ENCODE results near the gene BLACAT1.

The BLACAT1 gene

GRCh38 chr1:205473475-205473874 is 17.6 kb upstream of the BLACAT1 start:
- Histone ChIP-seq H3K27ac (ENCODE audit: low read depth, low read length) (no peak overlapping the region), H3K9ac (ENCODE audit: low read length) (no peak overlapping the region), H3K27me3 (ENCODE audit: control insufficient read depth, insufficient read depth, low read length) (no peaks in the 10 kb centered on the region), H3K9me3 (ENCODE audit: control insufficient read depth, insufficient read depth, low read depth, low read length) (peaks cover 16% of the 10 kb centered on the region), H3K4me3 (ENCODE audit: low read depth, low read length) (no peak overlapping the region), H3K4me1 (ENCODE audit: control insufficient read depth, insufficient read depth, low read length) (peaks cover 28% of the 10 kb centered on the region), H3K36me3 (ENCODE audit: control insufficient read depth, insufficient read depth, low read length) (no peaks in the 10 kb centered on the region)

GRCh38 chr1:205472737-205473441 is 17.0 kb upstream of the BLACAT1 start:
- Histone ChIP-seq H3K9me3 (ENCODE audit: control insufficient read depth, insufficient read depth, low read depth, low read length) (peaks cover 16% of the 10 kb centered on the region), H3K27me3 (ENCODE audit: control insufficient read depth, insufficient read depth, low read length) (no peaks in the 10 kb centered on the region), H3K36me3 (ENCODE audit: control insufficient read depth, insufficient read depth, low read length) (no peaks in the 10 kb centered on the region), H3K27ac (ENCODE audit: low read depth, low read length) (no peak overlapping the region), H3K4me3 (ENCODE audit: low read depth, low read length) (no peak overlapping the region), H3K9ac (ENCODE audit: low read length) (no peak overlapping the region), H3K4me1 (ENCODE audit: control insufficient read depth, insufficient read depth, low read length) (peaks cover 26% of the 10 kb centered on the region)

DNA sequence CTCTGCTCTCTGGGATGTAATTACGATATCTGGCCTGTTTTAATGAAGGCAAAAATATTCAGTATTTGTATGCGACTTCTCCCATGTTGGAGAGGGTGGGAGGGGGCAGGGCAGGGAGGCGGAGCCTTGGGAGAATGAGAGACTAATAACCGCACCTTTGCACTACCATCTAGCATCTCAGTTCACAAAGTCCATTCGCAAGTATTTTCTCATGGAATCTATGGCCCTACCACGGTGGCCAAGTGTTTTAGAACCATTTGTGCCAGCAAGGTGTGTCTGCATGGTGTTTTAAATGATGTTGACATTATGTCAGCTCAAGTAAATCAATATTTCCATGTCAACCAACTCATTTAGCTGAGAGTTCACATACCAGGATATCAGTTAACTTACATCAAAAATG is 14.3 kb upstream of the BLACAT1 start:
- Histone ChIP-seq H3K27me3 (ENCODE audit: control insufficient read depth, insufficient read depth, low read length) (no peaks in the 10 kb centered on the region), H3K36me3 (ENCODE audit: control insufficient read depth, insufficient read depth, low read length) (no peaks in the 10 kb centered on the region), H3K4me1 (ENCODE audit: control insufficient read depth, insufficient read depth, low read length) (peaks cover 20% of the 10 kb centered on the region), H3K27ac (ENCODE audit: low read depth, low read length) (no peak overlapping the region), H3K4me3 (ENCODE audit: low read depth, low read length) (no peak overlapping the region), H3K9ac (ENCODE audit: low read length) (no peak overlapping the region), H3K9me3 (ENCODE audit: control insufficient read depth, insufficient read depth, low read depth, low read length) (peaks cover 6% of the 10 kb centered on the region)

- H3K27me3 ChIP-seq (ENCODE audit: control insufficient read depth, insufficient read depth, low read length): no peaks in the 10 kb centered on the region
- H3K27ac ChIP-seq (ENCODE audit: low read depth, low read length): no peak overlapping the region
- H3K9me3 ChIP-seq (ENCODE audit: control insufficient read depth, insufficient read depth, low read depth, low read length): no peaks in the 10 kb centered on the region
- H3K36me3 ChIP-seq (ENCODE audit: control insufficient read depth, insufficient read depth, low read length): no peaks in the 10 kb centered on the region
- H3K4me3 ChIP-seq (ENCODE audit: low read depth, low read length): no peak overlapping the region
- peaks cover 8% of the 10 kb centered on the region; the same call in 1 of the 2 replicates for H3K4me1 ChIP-seq (ENCODE audit: control insufficient read depth, insufficient read depth, low read length)
- no peak overlapping the region for H3K9ac ChIP-seq (ENCODE audit: low read length)
These were observed 10.9 kb upstream of the BLACAT1 start for GRCh38 chr1:205466595-205467220.

GRCh38 chr1:205465392-205465791 is 9.5 kb upstream of the BLACAT1 start:
- peaks cover 6% of the 10 kb centered on the region; the same call in 1 of the 2 replicates for H3K27me3 ChIP-seq (ENCODE audit: control insufficient read depth, insufficient read depth, low read length)
- no peak overlapping the region for H3K4me3 ChIP-seq (ENCODE audit: low read depth, low read length)

GRCh38 chr1:205458777-205459566 is 3.1 kb upstream of the BLACAT1 start:
- peaks cover 19% of the 10 kb centered on the region for H3K4me1 ChIP-seq (ENCODE audit: control insufficient read depth, insufficient read depth, low read length)
- H3K27ac ChIP-seq (ENCODE audit: low read depth, low read length): no peak overlapping the region
- H3K9me3 ChIP-seq (ENCODE audit: control insufficient read depth, insufficient read depth, low read depth, low read length): no peaks in the 10 kb centered on the region
- no peak overlapping the region for H3K4me3 ChIP-seq (ENCODE audit: low read depth, low read length)
- peaks cover 6% of the 10 kb centered on the region; the same call in 1 of the 2 replicates for H3K27me3 ChIP-seq (ENCODE audit: control insufficient read depth, insufficient read depth, low read length)
- H3K9ac ChIP-seq (ENCODE audit: low read length): no peak overlapping the region
- peaks cover 2% of the 10 kb centered on the region; the same call in 1 of the 2 replicates for H3K36me3 ChIP-seq (ENCODE audit: control insufficient read depth, insufficient read depth, low read length)

More at GRCh38 chr1:205465392-205465791, 9.5 kb upstream of the BLACAT1 start:
- H3K9me3 ChIP-seq (ENCODE audit: control insufficient read depth, insufficient read depth, low read depth, low read length): no peaks in the 10 kb centered on the region
- H3K4me1 ChIP-seq (ENCODE audit: control insufficient read depth, insufficient read depth, low read length): peaks cover 8% of the 10 kb centered on the region; the same call in 1 of the 2 replicates
- H3K27ac ChIP-seq (ENCODE audit: low read depth, low read length): no peak overlapping the region
- H3K9ac ChIP-seq (ENCODE audit: low read length): no peak overlapping the region
- H3K36me3 ChIP-seq (ENCODE audit: control insufficient read depth, insufficient read depth, low read length): no peaks in the 10 kb centered on the region

DNA sequence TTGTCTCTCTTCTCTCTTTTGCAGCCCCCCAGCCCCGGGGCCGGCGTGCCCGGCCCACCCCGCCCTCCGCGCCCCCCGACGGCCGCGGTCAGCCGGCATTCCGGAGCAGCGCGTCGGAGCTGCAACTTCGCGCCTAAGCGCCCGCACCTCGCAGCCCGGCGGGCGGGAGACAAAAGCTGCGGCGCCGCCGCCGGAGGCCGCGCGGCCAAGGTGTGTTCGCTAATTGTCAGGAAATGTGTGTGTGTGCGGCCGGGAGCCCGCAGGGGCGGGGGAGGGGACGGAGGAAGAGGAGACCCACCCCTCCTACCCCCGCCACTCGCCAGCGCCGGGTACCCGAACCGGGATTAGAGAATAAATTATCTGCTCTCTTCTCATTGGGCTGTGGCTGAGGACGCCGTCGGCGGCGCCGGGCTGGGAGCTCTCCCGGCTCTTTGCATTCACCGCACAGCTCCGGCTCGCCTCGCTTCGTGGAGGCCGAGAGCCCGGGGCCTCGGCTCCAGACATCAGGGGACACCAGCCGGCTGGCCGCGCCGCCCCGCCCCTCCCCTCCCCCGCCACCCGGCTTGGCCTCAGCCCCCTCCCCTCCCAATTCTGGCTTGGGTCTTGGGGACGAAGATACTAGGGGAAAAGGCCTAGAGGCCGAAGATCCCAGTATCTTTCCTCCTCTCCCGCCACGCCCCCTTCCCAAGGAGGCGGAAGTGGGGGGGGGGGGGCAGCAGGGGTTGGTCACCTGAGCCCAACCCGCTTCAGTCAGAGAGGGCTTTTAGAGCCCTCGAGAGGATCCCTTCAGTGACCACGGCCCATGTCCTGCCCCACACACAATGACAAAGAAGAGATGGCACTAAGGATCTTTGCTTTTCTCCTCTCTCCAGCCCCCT is 1.3 kb upstream of the BLACAT1 start:
- no peaks in the 10 kb centered on the region for H3K9me3 ChIP-seq (ENCODE audit: control insufficient read depth, insufficient read depth, low read depth, low read length)
- peak overlapping the region; percentile 85 for H3K9ac ChIP-seq (ENCODE audit: low read length)
- H3K36me3 ChIP-seq (ENCODE audit: control insufficient read depth, insufficient read depth, low read length): peaks cover 8% of the 10 kb centered on the region; the same call in 1 of the 2 replicates
- H3K4me1 ChIP-seq (ENCODE audit: control insufficient read depth, insufficient read depth, low read length): peaks cover 35% of the 10 kb centered on the region
- H3K4me3 ChIP-seq (ENCODE audit: low read depth, low read length): peak overlapping the region; percentile 92
- peaks cover 6% of the 10 kb centered on the region; the same call in 1 of the 2 replicates for H3K27me3 ChIP-seq (ENCODE audit: control insufficient read depth, insufficient read depth, low read length)
- peak overlapping the region; percentile 72; the same call in 1 of the 2 replicates for H3K27ac ChIP-seq (ENCODE audit: low read depth, low read length)

DNA sequence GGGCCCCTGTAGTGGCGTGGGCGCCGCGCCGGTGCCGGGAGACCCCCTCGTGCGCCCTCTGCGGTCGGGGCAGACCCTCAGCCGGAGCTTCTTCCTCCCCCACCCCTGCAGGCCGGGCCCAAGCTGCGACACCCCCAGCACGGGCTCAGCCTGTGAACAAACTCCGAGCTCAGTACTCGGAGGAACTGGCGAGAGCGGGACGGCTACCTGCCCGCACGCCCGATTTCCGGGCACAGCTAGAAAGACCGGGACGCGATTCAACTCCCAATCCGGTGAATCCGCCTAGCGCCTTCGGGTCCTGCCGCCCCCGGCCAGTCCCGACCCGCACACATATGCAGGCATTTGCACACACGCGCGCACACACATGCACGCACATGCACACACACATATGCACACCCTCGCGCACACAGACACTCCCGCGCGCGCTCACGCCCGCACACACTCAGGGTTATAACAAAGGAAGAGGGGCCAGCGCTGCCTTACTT is 580 bp upstream of the BLACAT1 start:
- H3K4me1 ChIP-seq (ENCODE audit: control insufficient read depth, insufficient read depth, low read length): peaks cover 42% of the 10 kb centered on the region
- H3K27ac ChIP-seq (ENCODE audit: low read depth, low read length): peak overlapping the region; percentile 72; the same call in 1 of the 2 replicates
- H3K27me3 ChIP-seq (ENCODE audit: control insufficient read depth, insufficient read depth, low read length): peaks cover 5% of the 10 kb centered on the region; the same call in 1 of the 2 replicates
- peak overlapping the region; percentile 92 for H3K4me3 ChIP-seq (ENCODE audit: low read depth, low read length)
- peaks cover 8% of the 10 kb centered on the region; the same call in 1 of the 2 replicates for H3K36me3 ChIP-seq (ENCODE audit: control insufficient read depth, insufficient read depth, low read length)
- H3K9ac ChIP-seq (ENCODE audit: low read length): peak overlapping the region; percentile 85
- no peaks in the 10 kb centered on the region for H3K9me3 ChIP-seq (ENCODE audit: control insufficient read depth, insufficient read depth, low read depth, low read length)

GRCh38 chr1:205454903-205455335 is 926 bp downstream of the BLACAT1 start:
- no peaks in the 10 kb centered on the region for H3K9me3 ChIP-seq (ENCODE audit: control insufficient read depth, insufficient read depth, low read depth, low read length)
- H3K36me3 ChIP-seq (ENCODE audit: control insufficient read depth, insufficient read depth, low read length): peaks cover 8% of the 10 kb centered on the region; the same call in 1 of the 2 replicates
- peak overlapping the region; percentile 85 for H3K9ac ChIP-seq (ENCODE audit: low read length)
- no peaks in the 10 kb centered on the region for H3K27me3 ChIP-seq (ENCODE audit: control insufficient read depth, insufficient read depth, low read length)
- H3K27ac ChIP-seq (ENCODE audit: low read depth, low read length): peak overlapping the region; percentile 72; the same call in 1 of the 2 replicates
- H3K4me3 ChIP-seq (ENCODE audit: low read depth, low read length): peak overlapping the region; percentile 92
- H3K4me1 ChIP-seq (ENCODE audit: control insufficient read depth, insufficient read depth, low read length): peaks cover 53% of the 10 kb centered on the region

GRCh38 chr1:205453466-205453865 is 2.4 kb downstream of the BLACAT1 start:
- peaks cover 8% of the 10 kb centered on the region; the same call in 1 of the 2 replicates for H3K36me3 ChIP-seq (ENCODE audit: control insufficient read depth, insufficient read depth, low read length)
- H3K27ac ChIP-seq (ENCODE audit: low read depth, low read length): no peak overlapping the region
- H3K9me3 ChIP-seq (ENCODE audit: control insufficient read depth, insufficient read depth, low read depth, low read length): no peaks in the 10 kb centered on the region
- H3K4me1 ChIP-seq (ENCODE audit: control insufficient read depth, insufficient read depth, low read length): peaks cover 66% of the 10 kb centered on the region
- H3K4me3 ChIP-seq (ENCODE audit: low read depth, low read length): no peak overlapping the region
- no peak overlapping the region for H3K9ac ChIP-seq (ENCODE audit: low read length)
- H3K27me3 ChIP-seq (ENCODE audit: control insufficient read depth, insufficient read depth, low read length): peaks cover 2% of the 10 kb centered on the region; the same call in 1 of the 2 replicates
